CD8-positive, alpha-beta memory T cell (primary cell): ENCODE measurements around the gene MOBP. TPM values are rescaled to one million over a fixed set of nuclear protein-coding genes. Genes with fewer than 3 reads are reported as not detected.

Experiments
- CTCF ChIA-PET: fragments of 350-600 bp; sonication (Branson Sonifier 250); formaldehyde crosslinking; loops from one replicate; lab custom pipeline; 2021; ENCODE audit warnings: antibody characterized with exemption; lab: Charles Lee
- POLR2A ChIA-PET: fragments of 350-600 bp; sonication (Branson Sonifier 250); formaldehyde crosslinking; loops from one replicate; lab custom pipeline; 2021; ENCODE audit warnings: antibody characterized with exemption; lab: Charles Lee
- DNase-seq, 5 donors: peaks; one replicate each; pipeline versions ENCODE4 v3.0.0 to v3.0.0-alpha.2; 2020 to 2022; ENCODE audit warnings: mixed read lengths in 1 of 5
- H3K27ac ChIP-seq: one replicate; pipeline ENCODE4 v1.7.0; 2013; ENCODE audit warnings: low read depth, mild to moderate bottlenecking, low read length, moderate library complexity
- H3K27me3 ChIP-seq: 2 replicates; pipeline ENCODE4 v1.7.0; 2013; ENCODE audit warnings: low read length, mild to moderate bottlenecking; ENCODE audit not compliant: insufficient read depth, poor library complexity, severe bottlenecking
- H3K36me3 ChIP-seq: 2 replicates; pipeline ENCODE4 v1.7.0; 2013; ENCODE audit warnings: mild to moderate bottlenecking, low read length, moderate library complexity; ENCODE audit not compliant: insufficient read depth
- H3K4me1 ChIP-seq: 2 replicates; pipeline ENCODE4 v1.7.0; 2013; ENCODE audit warnings: mild to moderate bottlenecking, low read length, moderate library complexity; ENCODE audit not compliant: insufficient read depth
- H3K4me3 ChIP-seq: 2 replicates; pipeline ENCODE4 v1.7.0; 2013; ENCODE audit warnings: mild to moderate bottlenecking, low read length
- H3K9me3 ChIP-seq: 2 replicates; pipeline ENCODE4 v1.7.0; 2013; ENCODE audit warnings: mild to moderate bottlenecking, low read length
- H3K27ac Mint-ChIP-seq, 8 donors: one replicate each; pipeline ENCODE4 v1.8.0; 2020 to 2021; ENCODE audit warnings: mixed read lengths in 8 of 8, mild to moderate bottlenecking in 6 of 8, inconsistent platforms in 3 of 8, moderate library complexity in 3 of 8
- H3K27me3 Mint-ChIP-seq, 2 donors: one replicate each; pipeline ENCODE4 v1.8.0; 2020 to 2021; ENCODE audit warnings: mixed read lengths in 2 of 2, mild to moderate bottlenecking in 1 of 2, moderate library complexity in 1 of 2
- H3K36me3 Mint-ChIP-seq, 3 donors: one replicate each; pipeline ENCODE4 v1.8.0; 2020 to 2021; ENCODE audit warnings: mixed read lengths in 3 of 3, inconsistent platforms in 1 of 3, mild to moderate bottlenecking in 1 of 3
- H3K4me1 Mint-ChIP-seq, 3 donors: one replicate each; pipeline ENCODE4 v1.8.0; 2020 to 2021; ENCODE audit warnings: mixed read lengths in 3 of 3, inconsistent platforms in 1 of 3, mild to moderate bottlenecking in 1 of 3
- H3K4me3 Mint-ChIP-seq, 7 donors: one replicate each; pipeline ENCODE4 v1.8.0; 2020 to 2021; ENCODE audit warnings: mixed read lengths in 7 of 7, mild to moderate bottlenecking in 6 of 7, moderate library complexity in 4 of 7, inconsistent platforms in 2 of 7
- H3K9me3 Mint-ChIP-seq, 5 donors: one replicate each; pipeline ENCODE4 v1.8.0; 2020 to 2022; ENCODE audit warnings: mixed read lengths in 5 of 5, mild to moderate bottlenecking in 3 of 5, moderate library complexity in 2 of 5, inconsistent platforms in 1 of 5
- polyA plus RNA-seq: library from polyadenylated mRNA; unstranded; fragments of 300-500 nt; fragmentation: Illumina TruSeq; gene quantifications from one replicate; pipeline ENCODE4 v1.2.3, GENCODE V29; 2021
- total RNA-seq, 2 experiments: library from RNA; stranded (reverse); gene quantifications; one replicate each; pipeline ENCODE4 v1.2.3, GENCODE V29; 2021

MOBP gene
- total and polyA plus RNA-seq, 3 experiments from 2014 or later = not detected

DNA sequence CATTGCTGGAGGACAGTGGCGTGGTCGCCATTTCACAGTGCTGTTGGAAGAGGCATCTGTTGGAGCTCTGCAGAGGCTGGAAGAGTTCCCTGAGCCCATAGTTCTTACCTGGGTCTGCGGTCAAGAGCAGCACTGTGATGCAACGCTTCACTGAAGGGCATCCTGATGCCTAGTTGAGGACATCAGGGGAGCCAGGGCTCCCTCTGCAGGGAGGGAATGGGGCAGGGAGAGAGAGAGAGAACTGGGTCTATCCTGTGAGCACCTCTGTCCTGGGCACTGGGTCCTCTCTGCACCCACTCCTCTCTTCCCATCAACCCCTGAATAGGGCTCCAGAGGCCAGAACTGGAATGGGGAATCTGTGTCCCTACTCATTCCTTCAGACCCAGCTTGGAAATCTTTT, 23.9 kb upstream of the MOBP start:
- CTCF ChIA-PET = interaction anchor here (1.0 kb wide), 1 partner anchor 9 kb away, joined by 3 read pairs; no protein-coding TSS in a partner anchor
- Histone ChIP-seq H3K4me1 (no peaks in the 10 kb centered on the region), H3K27ac (no peak overlapping the region), H3K36me3 (no peaks in the 10 kb centered on the region), H3K27me3 (no peaks in the 10 kb centered on the region), H3K9me3 (no peaks in the 10 kb centered on the region), H3K4me3 (no peak overlapping the region)
- POLR2A ChIA-PET = no interaction called here
- Mint-ChIP-seq H3K4me1 (no peaks in the 10 kb centered on the region), H3K36me3 (no peaks in the 10 kb centered on the region), H3K9me3 (no peaks in the 10 kb centered on the region), H3K4me3 (no peak overlapping the region), H3K27me3 (peaks cover 0 to 14% of the 10 kb centered on the region in 2 donors), H3K27ac (no peak overlapping the region)
- no peak for DNase-seq

DNA sequence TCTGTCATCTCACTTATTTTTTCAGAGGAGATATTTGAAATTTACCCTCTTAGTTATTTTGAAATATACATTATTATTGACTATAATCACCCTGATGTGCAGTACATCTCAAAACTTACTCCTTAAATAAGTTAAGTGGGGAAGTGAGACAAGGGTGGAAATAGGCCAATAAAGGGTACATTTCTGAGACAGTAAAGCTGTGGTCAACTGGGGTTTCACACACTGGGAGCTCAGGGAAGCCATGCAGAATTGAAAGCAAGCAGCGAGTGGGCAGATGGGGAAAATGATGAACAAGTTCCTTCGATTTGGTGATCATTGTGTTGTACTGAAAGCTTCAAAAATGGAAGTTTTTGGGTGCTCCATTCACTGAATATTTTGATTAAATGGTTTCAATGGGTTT, 21.6 kb upstream of the MOBP start:
- Mint-ChIP-seq H3K36me3 (no peaks in the 10 kb centered on the region), H3K4me3 (no peak overlapping the region), H3K27ac (no peak overlapping the region), H3K9me3 (no peaks in the 10 kb centered on the region), H3K27me3 (peaks cover 0 to 14% of the 10 kb centered on the region in 2 donors), H3K4me1 (no peaks in the 10 kb centered on the region)
- CTCF ChIA-PET = interaction anchor here (1.1 to 4.0 kb wide), 3 partner anchors 29 to 39 kb away, joined by 3 to 24 read pairs (median 7); partner anchors contain the start of gene RPSA
- Histone ChIP-seq H3K4me3 (no peak overlapping the region), H3K9me3 (no peaks in the 10 kb centered on the region), H3K36me3 (no peaks in the 10 kb centered on the region), H3K27me3 (no peaks in the 10 kb centered on the region), H3K27ac (no peak overlapping the region), H3K4me1 (no peaks in the 10 kb centered on the region)
- DNase-seq = no peak
- POLR2A ChIA-PET = no interaction called here

DNA sequence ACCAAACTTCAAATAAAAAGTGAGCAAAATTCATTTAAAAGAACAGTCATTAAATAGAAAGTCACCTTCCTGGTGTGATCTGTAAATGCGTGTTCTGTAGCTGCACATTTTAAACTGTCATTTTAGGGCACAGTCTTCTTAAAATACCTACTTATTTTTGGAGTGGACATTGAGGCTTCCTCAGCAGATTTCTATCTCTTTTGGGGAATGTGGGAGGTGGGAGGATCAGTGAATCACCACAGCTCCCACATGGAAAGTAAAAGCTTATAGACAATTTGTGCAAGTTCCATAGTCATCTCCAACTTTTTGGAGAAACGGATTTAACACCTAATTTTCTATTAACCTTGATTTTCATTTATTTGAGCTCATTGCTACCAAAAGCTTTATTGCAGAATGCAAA, 21.0 kb upstream of the MOBP start:
- Histone ChIP-seq H3K9me3 (no peaks in the 10 kb centered on the region), H3K27me3 (no peaks in the 10 kb centered on the region), H3K4me1 (no peaks in the 10 kb centered on the region), H3K4me3 (no peak overlapping the region), H3K36me3 (no peaks in the 10 kb centered on the region), H3K27ac (no peak overlapping the region)
- Mint-ChIP-seq H3K27ac (no peak overlapping the region), H3K36me3 (no peaks in the 10 kb centered on the region), H3K27me3 (peaks cover 0 to 14% of the 10 kb centered on the region in 2 donors), H3K4me3 (no peak overlapping the region), H3K4me1 (no peaks in the 10 kb centered on the region), H3K9me3 (no peaks in the 10 kb centered on the region)
- ChIA-PET CTCF (interaction anchor here (1.1 to 4.0 kb wide), 4 partner anchors 11 to 39 kb away, joined by 3 to 24 read pairs (median 5); partner anchors contain the start of gene RPSA), POLR2A (interaction anchor here (1.0 kb wide), 1 partner anchor 38 kb away, joined by 3 read pairs; no protein-coding TSS in a partner anchor)
- no peak for DNase-seq

DNA sequence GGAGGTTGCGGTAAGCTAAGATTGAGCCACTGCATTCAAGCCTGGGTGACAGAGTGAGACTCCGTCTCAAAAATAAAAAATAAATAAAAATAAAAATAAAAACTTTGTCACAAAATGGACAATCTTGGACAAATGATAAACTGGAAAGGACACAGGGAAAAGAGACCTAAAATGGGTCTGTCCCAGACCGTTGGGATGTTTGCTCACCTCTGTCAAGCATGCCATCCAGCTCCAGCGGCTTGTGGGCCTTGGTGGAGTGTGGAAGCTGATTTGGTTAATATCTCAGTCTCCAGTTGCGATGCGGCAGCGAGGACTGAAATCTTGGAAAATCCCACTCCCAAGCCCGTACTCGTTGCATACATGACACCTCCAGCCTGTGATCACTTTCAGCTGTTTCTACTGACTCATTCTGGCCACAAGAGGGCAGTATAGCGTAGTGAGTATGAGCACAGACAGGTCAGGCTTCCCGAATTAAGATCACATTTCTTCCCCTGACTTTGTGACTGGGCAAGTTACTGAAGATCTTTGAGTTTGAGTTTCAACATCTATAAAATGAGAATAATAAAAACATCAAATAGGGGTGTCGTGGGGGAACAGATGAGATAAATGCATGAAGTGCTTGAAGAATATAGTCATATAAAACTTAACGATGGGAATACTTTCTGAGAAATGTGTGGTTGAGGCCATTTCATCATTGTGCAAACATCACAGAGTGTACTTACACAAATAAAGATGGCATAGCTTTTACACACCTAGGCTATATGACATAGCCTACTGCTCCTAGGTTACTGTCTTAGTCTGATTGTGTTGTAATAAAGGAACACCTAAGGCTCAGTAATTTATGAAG, 19.6 kb upstream of the MOBP start:
- H3K27me3 ChIP-seq = no peaks in the 10 kb centered on the region
- POLR2A ChIA-PET = interaction anchor here (1.0 kb wide), 1 partner anchor 40 kb away, joined by 3 read pairs; no protein-coding TSS in a partner anchor
- no peaks in the 10 kb centered on the region for H3K4me1 ChIP-seq
- Mint-ChIP-seq H3K9me3 (no peaks in the 10 kb centered on the region), H3K4me3 (no peak overlapping the region), H3K27ac (no peak overlapping the region), H3K36me3 (no peaks in the 10 kb centered on the region), H3K4me1 (no peaks in the 10 kb centered on the region), H3K27me3 (peaks cover 0 to 14% of the 10 kb centered on the region in 2 donors)
- no peak overlapping the region for H3K27ac ChIP-seq
- peak; percentile 38 to 63 (median 43) for DNase-seq
- CTCF ChIA-PET = interaction anchor here (0.7 to 4.0 kb wide), 12 partner anchors 8 to 873 kb away, joined by 3 to 24 read pairs (median 4); partner anchors contain the start of genes MOBP and RPSA
- H3K9me3 ChIP-seq = no peaks in the 10 kb centered on the region
- H3K4me3 ChIP-seq = no peak overlapping the region
- no peaks in the 10 kb centered on the region for H3K36me3 ChIP-seq

DNA sequence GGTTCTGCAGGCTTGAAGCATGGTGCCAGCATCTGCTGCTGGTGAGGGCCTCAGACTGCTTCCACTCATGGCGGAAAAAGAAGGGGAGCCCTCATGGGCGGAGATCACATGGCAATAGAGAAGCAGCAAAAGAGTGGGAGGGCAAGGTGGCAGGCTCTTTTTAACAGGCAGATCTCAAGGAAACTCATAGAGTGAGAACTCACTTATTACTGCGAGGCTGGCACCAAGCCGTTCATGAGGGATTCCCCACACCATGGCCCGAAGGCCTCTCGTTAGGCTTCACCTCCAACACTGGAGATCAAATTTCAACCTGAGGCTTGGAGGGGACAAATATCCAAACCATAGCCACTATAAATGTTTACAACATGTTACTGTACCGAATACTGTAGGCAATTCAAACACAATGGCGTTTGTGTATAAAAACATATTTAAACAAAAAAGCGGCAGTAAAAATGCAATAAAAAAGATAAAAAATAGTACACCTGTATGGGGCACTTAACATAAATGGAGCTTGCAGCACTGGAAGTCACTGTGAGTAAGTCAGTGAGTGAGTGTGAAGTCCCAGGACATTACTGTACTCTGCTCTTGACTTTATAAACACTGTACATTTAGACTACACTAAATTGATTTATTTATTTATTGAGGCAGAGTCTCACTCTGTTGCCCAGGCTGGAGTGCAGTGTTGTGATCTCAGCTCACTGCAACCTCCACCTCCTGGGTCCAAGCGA, 18.8 kb upstream of the MOBP start:
- Histone ChIP-seq H3K4me3 (no peak overlapping the region), H3K4me1 (no peaks in the 10 kb centered on the region), H3K27me3 (no peaks in the 10 kb centered on the region), H3K9me3 (no peaks in the 10 kb centered on the region), H3K36me3 (no peaks in the 10 kb centered on the region), H3K27ac (no peak overlapping the region)
- POLR2A ChIA-PET = no interaction called here
- H3K4me3 Mint-ChIP-seq = no peak overlapping the region
- no peak for DNase-seq
- no peaks in the 10 kb centered on the region for H3K4me1 Mint-ChIP-seq
- CTCF ChIA-PET = interaction anchor here (1.1 to 4.0 kb wide), 5 partner anchors 9 to 872 kb away, joined by 4 to 24 read pairs (median 4); partner anchors contain the start of genes MOBP and RPSA
- H3K9me3 Mint-ChIP-seq = no peaks in the 10 kb centered on the region
- peaks cover 0 to 18% of the 10 kb centered on the region in 2 donors for H3K27me3 Mint-ChIP-seq
- H3K27ac Mint-ChIP-seq = no peak overlapping the region
- no peaks in the 10 kb centered on the region for H3K36me3 Mint-ChIP-seq

DNA sequence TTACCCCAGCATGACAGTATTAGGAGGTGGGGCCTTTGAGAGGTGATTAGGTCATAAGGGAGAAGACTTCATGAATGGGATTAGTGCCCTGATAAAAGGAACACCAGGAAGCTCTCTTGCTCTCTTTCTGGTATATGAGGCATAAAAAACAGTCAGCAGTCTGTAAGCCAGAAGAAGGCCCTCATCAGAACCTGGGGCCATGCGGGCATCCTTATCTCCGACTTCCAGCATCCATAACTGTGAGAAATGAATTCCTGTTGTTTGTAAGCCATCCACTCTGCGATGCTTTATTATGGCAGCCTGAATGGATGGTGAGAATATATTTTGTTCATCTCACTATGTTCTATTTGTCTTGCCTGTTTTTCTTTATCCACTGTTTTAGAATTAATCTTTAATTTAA, 17.7 kb upstream of the MOBP start:
- Mint-ChIP-seq H3K4me1 (no peaks in the 10 kb centered on the region), H3K27ac (no peak overlapping the region), H3K27me3 (peaks cover 4 to 16% of the 10 kb centered on the region in 2 donors), H3K4me3 (no peak overlapping the region), H3K9me3 (no peaks in the 10 kb centered on the region), H3K36me3 (no peaks in the 10 kb centered on the region)
- Histone ChIP-seq H3K27me3 (no peaks in the 10 kb centered on the region), H3K9me3 (no peaks in the 10 kb centered on the region), H3K27ac (no peak overlapping the region), H3K36me3 (no peaks in the 10 kb centered on the region), H3K4me1 (no peaks in the 10 kb centered on the region), H3K4me3 (no peak overlapping the region)
- POLR2A ChIA-PET = no interaction called here
- CTCF ChIA-PET = no interaction called here
- no peak for DNase-seq

DNA sequence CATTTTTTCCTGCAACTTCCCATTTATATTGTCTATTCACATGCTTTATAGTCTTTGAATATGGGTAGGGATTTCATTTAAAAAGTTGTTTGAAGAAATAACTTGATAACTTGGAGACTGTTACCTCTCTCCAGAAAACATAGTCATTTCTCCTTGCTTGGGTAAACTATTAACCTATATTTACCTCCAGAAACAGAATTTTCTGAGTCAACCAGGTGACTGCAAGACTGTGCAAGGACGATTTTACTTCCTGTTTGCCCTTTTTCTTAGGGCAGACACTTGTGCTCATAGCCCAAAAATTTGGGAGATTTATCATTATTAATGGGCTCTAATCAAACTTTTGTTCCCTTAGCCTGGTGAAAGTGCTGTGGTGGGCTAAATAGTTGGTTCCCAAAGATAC, 14.3 kb upstream of the MOBP start:
- POLR2A ChIA-PET = no interaction called here
- H3K4me1 ChIP-seq = no peaks in the 10 kb centered on the region
- H3K9me3 ChIP-seq = no peaks in the 10 kb centered on the region
- no peak overlapping the region for H3K4me3 ChIP-seq
- no peak overlapping the region for H3K27ac ChIP-seq
- Mint-ChIP-seq H3K27ac (no peak overlapping the region), H3K27me3 (peaks cover 8 to 33% of the 10 kb centered on the region in 2 donors), H3K4me3 (no peak overlapping the region), H3K9me3 (no peaks in the 10 kb centered on the region), H3K36me3 (no peaks in the 10 kb centered on the region), H3K4me1 (no peaks in the 10 kb centered on the region)
- CTCF ChIA-PET = interaction anchor here (1.4 kb wide), 1 partner anchor 9 kb away, joined by 3 read pairs; no protein-coding TSS in a partner anchor
- no peaks in the 10 kb centered on the region for H3K36me3 ChIP-seq
- DNase-seq = no peak
- H3K27me3 ChIP-seq = no peaks in the 10 kb centered on the region
